ENCODE measurements around the gene ATXN7L3.
"Not testable (repeated sequence)": the region's sequence is repeated elsewhere in the genome, so short reads cannot be mapped to it uniquely, and the experiment has no call there.

- TF ChIP-seq CTCF (conservative IDR thresholded peaks at IDR 0.05); EZH2 (IDR thresholded peaks at IDR 0.05; ENCODE audit: low read depth): not testable (repeated sequence)
Measured at GRCh38 chr17:44143921-44144320, 55.8 kb downstream of the ATXN7L3 start.

All from PC-9 (cell line).